Measurements from ENCODE around the gene IDH2. TPM values are rescaled to one million over a fixed set of nuclear protein-coding genes. Genes with fewer than 3 reads are reported as not detected.

IDH2 gene
- total and polyA plus RNA-seq, 2 donors (not counting 3 experiments of a cell fraction or from before 2014, with no cell fraction given) = 123 to 127 TPM

- H4K20me1 ChIP-seq (replicated peaks; ENCODE audit: control insufficient read depth, extremely low read depth, insufficient read depth, low read length) = no peaks in the 10 kb centered on the region
- H3K4me2 ChIP-seq (ENCODE audit: insufficient read depth, low read length) = no peak overlapping the region
- BruUV-seq (replicated peaks) = no TSS peak
- dilution Hi-C loops (cut with MboI; ENCODE audit: extremely low pct_ligation_motif_present, low sequenced_read_pairs) = no loop called here
- ChIA-PET POLR2A (no interaction called here), CTCF (interaction anchor here (1.4 kb wide), 1 partner anchor 34 kb away, joined by 5 read pairs; no protein-coding TSS in a partner anchor)
- H3K27ac ChIP-seq (ENCODE audit: insufficient read depth, low read depth, low read length) = peak overlapping the region; percentile 72
- H3K9me3 ChIP-seq (replicated peaks; ENCODE audit: control insufficient read depth, insufficient read depth, low read length) = no peaks in the 10 kb centered on the region
- peaks cover 21% of the 10 kb centered on the region for H3K79me2 ChIP-seq (ENCODE audit: control insufficient read depth, insufficient read depth, low read length)
- no peak overlapping the region for H3K9ac ChIP-seq (replicated peaks; ENCODE audit: extremely low read depth, insufficient read depth, low read length)
- intact Hi-C loops (cut with micrococcal nuclease) = no loop called here
- DNase-seq (ENCODE audit: low read depth, low spot score) = no peak
- no peaks in the 10 kb centered on the region for H3K36me3 ChIP-seq (ENCODE audit: control insufficient read depth in 2 of 2, extremely low read depth in 1 of 2, insufficient read depth in 2 of 2, low read length in 2 of 2)
- no peak overlapping the region for H2AFZ ChIP-seq (ENCODE audit: low read depth, low read length)
- peaks cover 51% of the 10 kb centered on the region for H3K4me1 ChIP-seq (ENCODE audit: control insufficient read depth, extremely low read depth, insufficient read depth, low read length)
- TF ChIP-seq POLR2A (IDR thresholded peaks at IDR 0.05; ENCODE audit: low read depth, low read length) = no peak
- no peak for TF ChIP-seq FOS (IDR thresholded peaks at IDR 0.05; ENCODE audit: borderline replicate concordance, insufficient read depth, low read length)
- TF ChIP-seq EZH2 (IDR thresholded peaks at IDR 0.05; ENCODE audit: borderline replicate concordance, low read depth, low read length, severe bottlenecking) = no peak
- TF ChIP-seq MYC (IDR thresholded peaks at IDR 0.05; ENCODE audit: low read depth, low read length) = no peak
- TF ChIP-seq, protein P1, sequence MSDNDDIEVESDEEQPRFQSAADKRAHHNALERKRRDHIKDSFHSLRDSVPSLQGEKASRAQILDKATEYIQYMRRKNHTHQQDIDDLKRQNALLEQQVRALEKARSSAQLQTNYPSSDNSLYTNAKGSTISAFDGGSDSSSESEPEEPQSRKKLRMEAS (IDR thresholded peaks at IDR 0.05; ENCODE audit: insufficient read depth, insufficient read length) = no peak
- H3K27me3 ChIP-seq (ENCODE audit: control insufficient read depth in 2 of 2, insufficient read depth in 2 of 2, low read length in 2 of 2) = no peaks in the 10 kb centered on the region
- H3K4me3 ChIP-seq (replicated peaks in 1 of 3; ENCODE audit: insufficient read depth in 1 of 3, low read depth in 1 of 3, low read length in 3 of 3) = no peak overlapping the region
- no peaks in the 10 kb centered on the region for H3K9me1 ChIP-seq (replicated peaks; ENCODE audit: control insufficient read depth, extremely low read depth, insufficient read depth, low read length)
- FAIRE-seq = no peak
These were observed 65.9 kb downstream of the IDH2 start for GRCh38 chr15:90036343-90036742.

DNA sequence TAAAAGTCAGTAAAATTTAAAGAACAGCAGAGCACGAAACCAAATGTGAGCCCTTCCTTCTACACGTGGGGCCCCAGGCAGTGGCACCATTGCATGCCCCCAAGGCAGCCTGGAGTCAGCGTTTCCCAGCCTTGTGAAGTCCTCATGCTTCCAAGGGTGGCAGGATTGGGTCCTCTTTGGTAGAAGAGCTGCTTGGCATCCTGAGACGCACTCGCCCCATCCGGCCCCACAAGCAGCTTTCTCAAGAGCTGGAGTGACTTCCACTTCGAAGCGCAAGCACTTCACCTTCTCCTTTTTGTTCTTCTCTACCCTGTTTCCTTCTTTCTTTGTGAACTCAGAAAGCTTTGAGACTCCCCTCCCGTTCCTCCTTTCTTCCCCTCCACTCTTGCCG lies 66.4 kb downstream of the IDH2 start:
- Histone ChIP-seq H4K20me1 (replicated peaks; ENCODE audit: control insufficient read depth, extremely low read depth, insufficient read depth, low read length) (no peaks in the 10 kb centered on the region), H3K27ac (ENCODE audit: insufficient read depth, low read depth, low read length) (peak overlapping the region; percentile 89), H3K4me2 (ENCODE audit: insufficient read depth, low read length) (peak overlapping the region; percentile 12), H2AFZ (ENCODE audit: low read depth, low read length) (no peak overlapping the region), H3K4me1 (ENCODE audit: control insufficient read depth, extremely low read depth, insufficient read depth, low read length) (peaks cover 51% of the 10 kb centered on the region), H3K27me3 (ENCODE audit: control insufficient read depth in 2 of 2, insufficient read depth in 2 of 2, low read length in 2 of 2) (no peaks in the 10 kb centered on the region), H3K4me3 (replicated peaks in 1 of 3; ENCODE audit: insufficient read depth in 1 of 3, low read depth in 1 of 3, low read length in 3 of 3) (no peak overlapping the region), H3K36me3 (ENCODE audit: control insufficient read depth in 2 of 2, extremely low read depth in 1 of 2, insufficient read depth in 2 of 2, low read length in 2 of 2) (no peaks in the 10 kb centered on the region), H3K9me3 (replicated peaks; ENCODE audit: control insufficient read depth, insufficient read depth, low read length) (no peaks in the 10 kb centered on the region), H3K9me1 (replicated peaks; ENCODE audit: control insufficient read depth, extremely low read depth, insufficient read depth, low read length) (no peaks in the 10 kb centered on the region), H3K9ac (replicated peaks; ENCODE audit: extremely low read depth, insufficient read depth, low read length) (peak overlapping the region; percentile 73), H3K79me2 (ENCODE audit: control insufficient read depth, insufficient read depth, low read length) (peaks cover 21% of the 10 kb centered on the region)
- BruUV-seq (replicated peaks) = no TSS peak
- no peak for FAIRE-seq
- TF ChIP-seq FOS (IDR thresholded peaks at IDR 0.05; ENCODE audit: borderline replicate concordance, insufficient read depth, low read length) = no peak
- TF ChIP-seq GATA2 (IDR thresholded peaks at IDR 0.05; ENCODE audit: insufficient read depth, insufficient read length, low read depth, low read length) = no peak
- TF ChIP-seq, protein P1 (IDR thresholded peaks at IDR 0.05; ENCODE audit: insufficient read depth, insufficient read length) = no peak
- no peak for DNase-seq (ENCODE audit: low read depth, low spot score)
- ChIA-PET POLR2A (no interaction called here), CTCF (interaction anchor here (1.2 to 2.7 kb wide), 4 partner anchors 9 to 37 kb away, joined by 3 to 23 read pairs (median 5); no protein-coding TSS in a partner anchor)
- dilution Hi-C loops (cut with MboI; ENCODE audit: extremely low pct_ligation_motif_present, low sequenced_read_pairs) = no loop called here
- intact Hi-C loops (cut with micrococcal nuclease) = loop anchor here (1.0 to 2.0 kb wide), 2 partner anchors 34 to 123 kb away; partner anchors contain the start of gene ARPIN

Measured in endothelial cell of umbilical vein (primary cell).